Activated CD8-positive, alpha-beta memory T cell treated with anti-CD3 and anti-CD28 coated beads for 36 hours (primary cell): ENCODE data around the gene TANGO6. TPM values are rescaled to one million over a fixed set of nuclear protein-coding genes. Genes with fewer than 3 reads are reported as not detected.

Source experiments
- CTCF ChIA-PET: fragments of 350-600 bp; sonication (Branson Sonifier 250); formaldehyde crosslinking; loops from one replicate; lab custom pipeline; 2021; ENCODE audit warnings: antibody characterized with exemption; lab: Charles Lee
- POLR2A ChIA-PET: fragments of 350-600 bp; sonication (Branson Sonifier 250); formaldehyde crosslinking; loops from one replicate; lab custom pipeline; 2021; ENCODE audit warnings: antibody characterized with exemption; lab: Charles Lee
- total RNA-seq, 2 experiments: library from RNA; stranded (reverse); gene quantifications; one replicate each; pipeline ENCODE4 v1.2.3, GENCODE V29; 2021

Gene TANGO6
- total RNA-seq, 2 experiments from 2014 or later = 28.1 to 32.6 TPM

- CTCF ChIA-PET = no interaction called here
These were observed 8.3 kb downstream of the TANGO6 start for GRCh38 chr16:68851601-68852000.

GRCh38 chr16:68857479-68857878, 14.1 kb downstream of the TANGO6 start:
- CTCF ChIA-PET = no interaction called here
- POLR2A ChIA-PET = no interaction called here

More at GRCh38 chr16:68851601-68852000, 8.3 kb downstream of the TANGO6 start:
- POLR2A ChIA-PET = interaction anchor here (0.5 kb wide), 1 partner anchor 333 kb away, joined by 3 read pairs; no protein-coding TSS in a partner anchor

GRCh38 chr16:68859828-68860227, 16.5 kb downstream of the TANGO6 start:
- POLR2A ChIA-PET = no interaction called here
- CTCF ChIA-PET = interaction anchor here (0.6 kb wide), 1 partner anchor 493 kb away, joined by 3 read pairs; no protein-coding TSS in a partner anchor

- POLR2A ChIA-PET = no interaction called here
- CTCF ChIA-PET = interaction anchor here (0.6 kb wide), 1 partner anchor 388 kb away, joined by 3 read pairs; no protein-coding TSS in a partner anchor
These were observed 17.9 kb downstream of the TANGO6 start for GRCh38 chr16:68860978-68861892.

- ChIA-PET CTCF (interaction anchor here (1.0 kb wide), 1 partner anchor 20 kb away, joined by 3 read pairs; no protein-coding TSS in a partner anchor), POLR2A (interaction anchor here (0.6 kb wide), 4 partner anchors 163 to 1330 kb away, joined by 3 to 6 read pairs (median 3); partner anchors contain the start of gene HAS3)
These were observed 23.6 kb downstream of the TANGO6 start for GRCh38 chr16:68866933-68867332.

GRCh38 chr16:68869492-68870088, 26.3 kb downstream of the TANGO6 start:
- CTCF ChIA-PET = no interaction called here
- POLR2A ChIA-PET = no interaction called here

GRCh38 chr16:68873635-68874471, 30.5 kb downstream of the TANGO6 start:
- POLR2A ChIA-PET = no interaction called here
- CTCF ChIA-PET = no interaction called here

- CTCF ChIA-PET = no interaction called here
These were observed 32.5 kb downstream of the TANGO6 start for GRCh38 chr16:68875871-68876270.

GRCh38 chr16:68883685-68884084, 40.4 kb downstream of the TANGO6 start:
- ChIA-PET POLR2A (no interaction called here), CTCF (no interaction called here)

More at GRCh38 chr16:68875871-68876270, 32.5 kb downstream of the TANGO6 start:
- POLR2A ChIA-PET = interaction anchor here (0.6 kb wide), 1 partner anchor 74 kb away, joined by 3 read pairs; no protein-coding TSS in a partner anchor

GRCh38 chr16:68884401-68884800, 41.1 kb downstream of the TANGO6 start:
- ChIA-PET CTCF (no interaction called here), POLR2A (no interaction called here)

GRCh38 chr16:68884861-68885720, 41.8 kb downstream of the TANGO6 start:
- POLR2A ChIA-PET = no interaction called here
- CTCF ChIA-PET = interaction anchor here (0.6 kb wide), 1 partner anchor 20 kb away, joined by 3 read pairs; no protein-coding TSS in a partner anchor

GRCh38 chr16:68887107-68887506, 43.8 kb downstream of the TANGO6 start:
- CTCF ChIA-PET = no interaction called here
- POLR2A ChIA-PET = no interaction called here

GRCh38 chr16:68889508-68890150, 46.3 kb downstream of the TANGO6 start:
- POLR2A ChIA-PET = no interaction called here

GRCh38 chr16:68892214-68892613, 48.9 kb downstream of the TANGO6 start:
- CTCF ChIA-PET = no interaction called here

More at GRCh38 chr16:68889508-68890150, 46.3 kb downstream of the TANGO6 start:
- CTCF ChIA-PET = no interaction called here

GRCh38 chr16:68892898-68893297, 49.6 kb downstream of the TANGO6 start:
- ChIA-PET CTCF (no interaction called here), POLR2A (no interaction called here)

More at GRCh38 chr16:68892214-68892613, 48.9 kb downstream of the TANGO6 start:
- POLR2A ChIA-PET = no interaction called here

GRCh38 chr16:68893710-68894705, 50.7 kb downstream of the TANGO6 start:
- CTCF ChIA-PET = no interaction called here
- POLR2A ChIA-PET = no interaction called here

GRCh38 chr16:68894714-68895113, 51.4 kb downstream of the TANGO6 start:
- ChIA-PET CTCF (no interaction called here), POLR2A (no interaction called here)
